ENCODE measurements around the gene RAC2. TPM values are rescaled to one million over a fixed set of nuclear protein-coding genes. Genes with fewer than 3 reads are reported as not detected.

RAC2 gene
- total and polyA plus RNA-seq, 2 experiments from 2014 or later: 0.98 to 2.0 TPM

DNA sequence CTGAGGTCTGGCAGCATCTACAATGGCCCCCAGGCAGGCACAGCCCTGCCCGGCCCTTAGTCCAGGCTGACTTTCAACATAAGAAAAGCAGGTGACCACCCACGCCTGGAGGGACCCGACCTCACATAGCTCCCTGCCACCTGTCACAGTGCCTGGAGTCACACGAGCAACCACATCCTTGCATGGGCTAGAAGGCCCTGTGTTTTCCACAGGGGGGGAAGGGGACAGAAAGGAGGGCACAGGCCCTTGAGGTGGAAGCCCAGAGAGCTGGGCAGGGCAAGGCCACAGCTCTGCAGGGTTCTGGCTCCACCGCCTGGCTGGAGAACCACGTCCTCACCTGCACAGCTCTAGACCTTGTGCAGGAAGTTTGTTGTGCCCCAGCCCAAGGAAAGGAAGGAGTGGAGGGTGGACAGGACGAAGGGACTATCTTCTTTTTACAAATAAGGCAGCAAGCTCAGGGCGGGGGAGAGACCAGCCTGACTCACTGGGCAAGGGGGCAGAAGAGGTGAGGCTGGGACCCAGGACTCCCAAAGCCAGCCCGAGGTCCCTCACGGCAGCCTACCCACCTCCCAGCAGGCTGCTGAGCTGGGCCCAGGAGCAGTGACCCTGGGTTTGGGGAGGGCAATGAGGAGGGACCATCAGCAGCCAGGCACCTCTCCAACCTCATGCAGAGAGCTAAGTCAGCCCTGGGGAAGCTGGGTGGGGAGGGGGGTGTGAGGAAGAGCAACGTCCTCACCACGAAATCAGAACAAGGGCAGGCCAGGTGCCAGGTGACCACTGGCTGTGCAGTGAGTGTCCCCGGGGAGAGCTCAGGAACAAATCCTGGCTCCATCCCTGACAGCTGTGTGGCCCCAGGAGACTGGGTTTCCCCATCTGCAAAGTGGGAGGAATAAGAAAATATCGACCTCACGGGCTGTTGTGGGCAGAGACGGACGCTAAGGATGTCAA is 60.4 kb downstream of the RAC2 start:
- no peaks in the 10 kb centered on the region for H3K36me3 ChIP-seq
- no peak overlapping the region for H3K4me3 ChIP-seq
- no peak overlapping the region for H3K27ac ChIP-seq
- TF ChIP-seq CTCF (IDR thresholded peaks at IDR 0.05; ENCODE audit: low read depth, low read length): no peak
- peaks cover 14% of the 10 kb centered on the region for H3K4me1 ChIP-seq (ENCODE audit: low read depth)
- no peaks in the 10 kb centered on the region for H3K27me3 ChIP-seq
- DNase-seq (ENCODE audit: low read depth in 1 of 2, low spot score in 1 of 2): no peak
- no peaks in the 10 kb centered on the region for H3K9me3 ChIP-seq (ENCODE audit: low read depth)

GRCh38 chr22:37182949-37183245 is 61.2 kb downstream of the RAC2 start:
- Histone ChIP-seq H3K27me3 (no peaks in the 10 kb centered on the region), H3K9me3 (ENCODE audit: low read depth) (no peaks in the 10 kb centered on the region), H3K4me3 (no peak overlapping the region), H3K27ac (no peak overlapping the region), H3K36me3 (no peaks in the 10 kb centered on the region), H3K4me1 (ENCODE audit: low read depth) (peaks cover 5% of the 10 kb centered on the region)
- TF ChIP-seq CTCF (IDR thresholded peaks at IDR 0.05; ENCODE audit: low read depth, low read length): no peak
- DNase-seq (ENCODE audit: low read depth in 1 of 2, low spot score in 1 of 2): no peak

- no peak for TF ChIP-seq CTCF (IDR thresholded peaks at IDR 0.05; ENCODE audit: low read depth, low read length)
- Histone ChIP-seq H3K27ac (no peak overlapping the region), H3K27me3 (no peaks in the 10 kb centered on the region), H3K4me3 (no peak overlapping the region), H3K9me3 (ENCODE audit: low read depth) (no peaks in the 10 kb centered on the region), H3K4me1 (ENCODE audit: low read depth) (no peaks in the 10 kb centered on the region), H3K36me3 (no peaks in the 10 kb centered on the region)
- no peak for DNase-seq (ENCODE audit: low read depth in 1 of 2, low spot score in 1 of 2)
These were observed 61.7 kb downstream of the RAC2 start for GRCh38 chr22:37182101-37182948.

DNA sequence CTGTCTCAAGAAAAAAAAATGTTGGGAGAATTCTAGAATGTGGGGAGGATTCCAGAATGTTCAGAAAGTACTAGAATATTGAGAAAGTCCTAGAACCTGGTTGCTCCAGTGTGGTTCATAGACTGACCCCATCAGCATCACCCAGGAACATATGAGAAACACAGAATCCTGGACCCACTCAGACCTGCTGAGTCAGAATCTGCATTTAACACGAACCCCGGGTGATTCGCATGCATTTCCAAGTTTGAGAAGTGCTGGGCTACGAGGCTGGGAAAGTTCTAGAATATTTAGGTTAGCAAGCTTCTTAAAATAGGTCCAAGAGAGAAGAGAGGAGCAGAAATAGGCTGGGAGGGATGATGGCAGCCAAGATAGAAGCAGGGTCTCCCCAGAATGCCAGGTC is 62.4 kb downstream of the RAC2 start:
- no peaks in the 10 kb centered on the region for H3K36me3 ChIP-seq
- no peak overlapping the region for H3K27ac ChIP-seq
- peaks cover 3% of the 10 kb centered on the region for H3K4me1 ChIP-seq (ENCODE audit: low read depth)
- no peak for TF ChIP-seq CTCF (IDR thresholded peaks at IDR 0.05; ENCODE audit: low read depth, low read length)
- no peak overlapping the region for H3K4me3 ChIP-seq
- DNase-seq (ENCODE audit: low read depth in 1 of 2, low spot score in 1 of 2): no peak
- H3K9me3 ChIP-seq (ENCODE audit: low read depth): no peaks in the 10 kb centered on the region
- H3K27me3 ChIP-seq: no peaks in the 10 kb centered on the region

- TF ChIP-seq CTCF (IDR thresholded peaks at IDR 0.05; ENCODE audit: low read depth, low read length): no peak
- H3K4me1 ChIP-seq (ENCODE audit: low read depth): peaks cover 6% of the 10 kb centered on the region
These were observed 63.4 kb downstream of the RAC2 start for GRCh38 chr22:37180531-37181231.

More at GRCh38 chr22:37180531-37181231, 63.4 kb downstream of the RAC2 start:
- Histone ChIP-seq H3K27me3 (no peaks in the 10 kb centered on the region), H3K36me3 (no peaks in the 10 kb centered on the region), H3K9me3 (ENCODE audit: low read depth) (no peaks in the 10 kb centered on the region), H3K4me3 (no peak overlapping the region), H3K27ac (no peak overlapping the region)
- DNase-seq (ENCODE audit: low read depth in 1 of 2, low spot score in 1 of 2): no peak
